Measurements from ENCODE around the gene LACC1. TPM values are rescaled to one million over a fixed set of nuclear protein-coding genes. Genes with fewer than 3 reads are reported as not detected.

LACC1 gene
- total RNA-seq, 1 experiment from 2014 or later = 7.2 TPM

- ChIA-PET CTCF (no interaction called here), POLR2A (no interaction called here)
- no TSS peak for BruUV-seq (replicated peaks)
Observed at GRCh38 chr13:43835701-43836100, 44.0 kb upstream of the LACC1 start.

GRCh38 chr13:43838909-43839308 is 40.8 kb upstream of the LACC1 start:
- intact Hi-C loops (cut with micrococcal nuclease; ENCODE audit: unreplicated experiment) = no loop called here
- Mint-ChIP-seq H3K9me3 (ENCODE audit: unreplicated experiment) (peaks cover 9% of the 10 kb centered on the region), H3K36me3 (ENCODE audit: insufficient read depth, unreplicated experiment) (peaks cover 5% of the 10 kb centered on the region), H3K4me3 (ENCODE audit: unreplicated experiment) (no peak overlapping the region), H3K27me3 (ENCODE audit: insufficient read depth, unreplicated experiment) (no peaks in the 10 kb centered on the region), H3K27ac (ENCODE audit: unreplicated experiment) (no peak overlapping the region), H3K4me1 (ENCODE audit: low read depth, unreplicated experiment) (no peaks in the 10 kb centered on the region)
- ChIA-PET CTCF (no interaction called here), POLR2A (no interaction called here)
- TF ChIP-seq CTCF (IDR thresholded peaks at IDR 0.05; ENCODE audit: insufficient read depth in 1 of 2, low read depth in 1 of 2, low read length in 1 of 2, severe bottlenecking in 1 of 2, unreplicated experiment in 1 of 2) = no peak
- Histone ChIP-seq H3K4me1 (no peaks in the 10 kb centered on the region), H3K36me3 (ENCODE audit: control insufficient read depth, insufficient read depth, low read length) (no peaks in the 10 kb centered on the region), H3K9me3 (peaks cover 3% of the 10 kb centered on the region; the same call in 1 of the 2 replicates), H3K27me3 (replicated peaks; ENCODE audit: control insufficient read depth, insufficient read depth, low read length) (no peaks in the 10 kb centered on the region), H3K4me3 (ENCODE audit: low read depth, low read length) (no peak overlapping the region)
- no TSS peak for BruUV-seq (replicated peaks)
- no peak for DNase-seq

More at GRCh38 chr13:43835701-43836100, 44.0 kb upstream of the LACC1 start:
- no peaks in the 10 kb centered on the region for H3K9me3 ChIP-seq
- Mint-ChIP-seq H3K27ac (ENCODE audit: unreplicated experiment) (no peak overlapping the region), H3K4me3 (ENCODE audit: unreplicated experiment) (no peak overlapping the region), H3K27me3 (ENCODE audit: insufficient read depth, unreplicated experiment) (no peaks in the 10 kb centered on the region), H3K36me3 (ENCODE audit: insufficient read depth, unreplicated experiment) (no peaks in the 10 kb centered on the region), H3K4me1 (ENCODE audit: low read depth, unreplicated experiment) (peaks cover 5% of the 10 kb centered on the region), H3K9me3 (ENCODE audit: unreplicated experiment) (no peaks in the 10 kb centered on the region)
- no peak for DNase-seq
- H3K36me3 ChIP-seq (ENCODE audit: control insufficient read depth, insufficient read depth, low read length) = no peaks in the 10 kb centered on the region
- H3K27me3 ChIP-seq (replicated peaks; ENCODE audit: control insufficient read depth, insufficient read depth, low read length) = no peaks in the 10 kb centered on the region
- no peak for TF ChIP-seq CTCF (IDR thresholded peaks at IDR 0.05; ENCODE audit: insufficient read depth in 1 of 2, low read depth in 1 of 2, low read length in 1 of 2, severe bottlenecking in 1 of 2, unreplicated experiment in 1 of 2)
- H3K4me1 ChIP-seq = peaks cover 3% of the 10 kb centered on the region; the same call in 1 of the 2 replicates
- H3K4me3 ChIP-seq (ENCODE audit: low read depth, low read length) = no peak overlapping the region
- intact Hi-C loops (cut with micrococcal nuclease; ENCODE audit: unreplicated experiment) = no loop called here

- Mint-ChIP-seq H3K27me3 (ENCODE audit: insufficient read depth, unreplicated experiment) (no peaks in the 10 kb centered on the region), H3K9me3 (ENCODE audit: unreplicated experiment) (peaks cover 23% of the 10 kb centered on the region), H3K4me3 (ENCODE audit: unreplicated experiment) (no peak overlapping the region), H3K27ac (ENCODE audit: unreplicated experiment) (no peak overlapping the region), H3K4me1 (ENCODE audit: low read depth, unreplicated experiment) (peaks cover 12% of the 10 kb centered on the region), H3K36me3 (ENCODE audit: insufficient read depth, unreplicated experiment) (peaks cover 19% of the 10 kb centered on the region)
- H3K4me1 ChIP-seq = peaks cover 24% of the 10 kb centered on the region
- no peaks in the 10 kb centered on the region for H3K27me3 ChIP-seq (replicated peaks; ENCODE audit: control insufficient read depth, insufficient read depth, low read length)
- ChIA-PET CTCF (no interaction called here), POLR2A (no interaction called here)
- intact Hi-C loops (cut with micrococcal nuclease; ENCODE audit: unreplicated experiment) = no loop called here
- peaks cover 13% of the 10 kb centered on the region for H3K9me3 ChIP-seq
- no peak overlapping the region for H3K4me3 ChIP-seq (ENCODE audit: low read depth, low read length)
- no peak for DNase-seq
- H3K36me3 ChIP-seq (ENCODE audit: control insufficient read depth, insufficient read depth, low read length) = no peaks in the 10 kb centered on the region
- no TSS peak for BruUV-seq (replicated peaks)
- no peak for TF ChIP-seq CTCF (IDR thresholded peaks at IDR 0.05; ENCODE audit: insufficient read depth in 1 of 2, low read depth in 1 of 2, low read length in 1 of 2, severe bottlenecking in 1 of 2, unreplicated experiment in 1 of 2)
Observed at GRCh38 chr13:43846496-43847158, 33.1 kb upstream of the LACC1 start.
